ENCODE measurements around the gene ROBO1. TPM values are rescaled to one million over a fixed set of nuclear protein-coding genes. Genes with fewer than 3 reads are reported as not detected.

The ROBO1 gene
- total and polyA plus RNA-seq, 12 donors = 6.4 to 144 (median 43.9) TPM

DNA sequence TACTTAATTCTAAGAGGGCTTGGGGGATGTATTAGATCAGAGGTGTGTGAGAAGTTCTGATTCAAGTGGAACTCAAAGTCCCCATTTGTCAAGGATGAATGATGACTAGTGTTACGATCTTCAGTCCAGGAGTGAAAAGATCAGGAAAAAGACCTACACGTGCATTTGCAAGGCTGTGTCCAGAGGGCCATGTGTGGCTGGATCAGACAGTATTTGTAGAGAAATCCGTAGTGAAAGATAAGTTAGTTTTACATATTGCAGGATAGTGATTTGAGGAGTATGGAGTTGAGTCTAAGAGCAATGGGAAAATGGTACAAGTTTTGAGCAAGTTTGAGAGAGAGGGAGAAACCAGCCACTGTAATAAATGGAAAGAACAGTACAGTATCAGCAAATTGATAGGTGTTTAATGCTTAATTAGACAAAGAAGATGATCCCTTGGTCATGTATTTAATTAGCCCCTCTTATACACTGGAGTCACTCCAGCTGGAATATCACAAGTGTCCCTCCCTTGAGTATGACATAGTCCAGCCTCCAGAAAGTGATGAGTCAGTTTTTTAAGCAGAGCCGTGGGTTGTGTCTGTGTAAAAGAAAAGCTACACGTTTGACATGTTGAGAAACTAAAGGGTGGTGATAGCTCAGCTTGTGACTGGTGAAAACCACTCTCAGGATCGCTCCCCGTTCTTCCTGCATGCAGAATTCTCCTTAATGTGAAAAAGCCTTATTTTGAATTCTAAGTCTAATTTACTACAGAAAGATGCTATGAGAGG, 348.8 kb downstream of the ROBO1 start:
- no peaks in the 10 kb centered on the region for H3K4me1 ChIP-seq (replicated peaks in 1 of 2)
- no peak overlapping the region for H3K27ac ChIP-seq
- H3K36me3 ChIP-seq (replicated peaks in 1 of 2) = no peaks in the 10 kb centered on the region
- no peaks in the 10 kb centered on the region for H3K27me3 ChIP-seq
- H3K4me3 ChIP-seq = no peak overlapping the region
- DNase-seq = no peak
- no peaks in the 10 kb centered on the region for H3K9me3 ChIP-seq (replicated peaks in 1 of 3)
- 54 to 60% (median 55%) methylated on average over 7 of the region's 7 CpGs for WGBS, 4 donors
- TF ChIP-seq POLR2A (IDR thresholded peaks at IDR 0.05) = no peak
- TF ChIP-seq, protein P1, sequence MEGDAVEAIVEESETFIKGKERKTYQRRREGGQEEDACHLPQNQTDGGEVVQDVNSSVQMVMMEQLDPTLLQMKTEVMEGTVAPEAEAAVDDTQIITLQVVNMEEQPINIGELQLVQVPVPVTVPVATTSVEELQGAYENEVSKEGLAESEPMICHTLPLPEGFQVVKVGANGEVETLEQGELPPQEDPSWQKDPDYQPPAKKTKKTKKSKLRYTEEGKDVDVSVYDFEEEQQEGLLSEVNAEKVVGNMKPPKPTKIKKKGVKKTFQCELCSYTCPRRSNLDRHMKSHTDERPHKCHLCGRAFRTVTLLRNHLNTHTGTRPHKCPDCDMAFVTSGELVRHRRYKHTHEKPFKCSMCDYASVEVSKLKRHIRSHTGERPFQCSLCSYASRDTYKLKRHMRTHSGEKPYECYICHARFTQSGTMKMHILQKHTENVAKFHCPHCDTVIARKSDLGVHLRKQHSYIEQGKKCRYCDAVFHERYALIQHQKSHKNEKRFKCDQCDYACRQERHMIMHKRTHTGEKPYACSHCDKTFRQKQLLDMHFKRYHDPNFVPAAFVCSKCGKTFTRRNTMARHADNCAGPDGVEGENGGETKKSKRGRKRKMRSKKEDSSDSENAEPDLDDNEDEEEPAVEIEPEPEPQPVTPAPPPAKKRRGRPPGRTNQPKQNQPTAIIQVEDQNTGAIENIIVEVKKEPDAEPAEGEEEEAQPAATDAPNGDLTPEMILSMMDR (IDR thresholded peaks at IDR 0.05) = no peak
- intact Hi-C loops (cut with DNase I) = no loop called here

DNA sequence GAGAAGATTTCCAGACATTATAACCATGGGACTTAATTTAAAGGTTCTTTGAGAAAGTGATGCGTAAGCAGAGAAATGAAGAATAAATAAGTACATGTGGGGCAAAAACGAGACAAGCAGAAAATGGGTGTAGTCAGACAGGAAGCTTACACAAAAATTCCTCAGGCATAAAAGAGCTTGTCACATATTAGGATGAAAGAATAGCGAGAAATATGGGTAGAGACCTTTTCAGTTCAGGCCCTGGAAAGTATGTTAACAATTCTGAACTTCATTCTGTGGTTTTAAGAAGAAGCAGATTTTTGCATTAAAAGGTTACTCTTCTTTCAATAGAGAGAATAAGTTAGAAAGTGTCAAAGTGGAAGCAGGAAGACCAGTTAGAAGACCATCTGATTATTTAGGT, 352.4 kb downstream of the ROBO1 start:
- H3K27me3 ChIP-seq = no peaks in the 10 kb centered on the region
- no peaks in the 10 kb centered on the region for H3K9me3 ChIP-seq (replicated peaks in 1 of 3)
- H3K36me3 ChIP-seq (replicated peaks in 1 of 2) = no peaks in the 10 kb centered on the region
- intact Hi-C loops (cut with DNase I) = no loop called here
- DNase-seq = no peak
- H3K4me3 ChIP-seq = no peak overlapping the region
- WGBS, 4 donors = 36 to 62% (median 44%) methylated on average over 3 of the region's 3 CpGs
- no peak overlapping the region for H3K27ac ChIP-seq
- H3K4me1 ChIP-seq (replicated peaks in 1 of 2) = no peaks in the 10 kb centered on the region
- TF ChIP-seq, protein P1 (IDR thresholded peaks at IDR 0.05) = no peak
- TF ChIP-seq POLR2A (IDR thresholded peaks at IDR 0.05) = no peak

DNA sequence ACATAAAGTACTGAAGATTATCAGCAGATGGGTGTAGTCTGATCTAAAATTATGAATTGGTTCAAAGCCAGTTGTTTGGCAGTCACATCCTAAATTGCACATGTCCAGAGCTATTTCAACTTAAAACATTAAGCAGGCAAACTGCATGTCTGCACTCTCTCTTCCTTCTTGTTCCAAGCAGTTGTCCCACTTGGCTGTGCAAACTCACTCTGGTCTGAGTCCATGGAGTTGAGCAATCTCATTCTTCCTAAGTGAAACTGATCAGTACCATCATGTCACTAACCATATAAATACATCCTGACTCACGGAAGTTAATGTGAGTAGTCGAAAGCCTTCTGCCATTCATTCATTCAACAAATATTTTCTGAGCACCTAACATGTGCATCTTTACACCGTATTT, 353.0 kb downstream of the ROBO1 start:
- TF ChIP-seq POLR2A (IDR thresholded peaks at IDR 0.05) = no peak
- TF ChIP-seq, protein P1 (IDR thresholded peaks at IDR 0.05) = no peak
- Histone ChIP-seq H3K27me3 (no peaks in the 10 kb centered on the region), H3K27ac (no peak overlapping the region), H3K9me3 (replicated peaks in 1 of 3) (no peaks in the 10 kb centered on the region), H3K4me1 (replicated peaks in 1 of 2) (no peaks in the 10 kb centered on the region), H3K36me3 (replicated peaks in 1 of 2) (no peaks in the 10 kb centered on the region), H3K4me3 (no peak overlapping the region)
- intact Hi-C loops (cut with DNase I) = no loop called here
- peak in 2 of 7 donors; percentile 1 to 16 for DNase-seq
- WGBS, 4 donors = 66 to 82% (median 74%) methylated on average over 3 of the region's 3 CpGs

- no peak for TF ChIP-seq POLR2A (IDR thresholded peaks at IDR 0.05)
- TF ChIP-seq, protein P1 (IDR thresholded peaks at IDR 0.05) = no peak
- H3K27me3 ChIP-seq = no peaks in the 10 kb centered on the region
- intact Hi-C loops (cut with DNase I) = no loop called here
- no peak for DNase-seq
- no peak overlapping the region for H3K4me3 ChIP-seq
- no peaks in the 10 kb centered on the region for H3K9me3 ChIP-seq (replicated peaks in 1 of 3)
- no peaks in the 10 kb centered on the region for H3K36me3 ChIP-seq (replicated peaks in 1 of 2)
- no peak overlapping the region for H3K27ac ChIP-seq
- WGBS, 4 donors = 63 to 79% (median 70%) methylated on average over 1 of the region's 1 CpG
- no peaks in the 10 kb centered on the region for H3K4me1 ChIP-seq (replicated peaks in 1 of 2)
These were observed 353.8 kb downstream of the ROBO1 start for GRCh38 chr3:79414035-79414434.
